AG04449 (cell line): ENCODE results near the gene RAB8B.
"Not testable (repeated sequence)": the region's sequence is repeated elsewhere in the genome, so short reads cannot be mapped to it uniquely, and the experiment has no call there.

Experiments used
- CTCF ChIA-PET: fragments of 350-600 bp; formaldehyde crosslinking; extraction: SDS; loops from one replicate; lab custom pipeline; 2021; ENCODE audit warnings: antibody characterized with exemption; lab: Yijun Ruan, JAX
- POLR2A ChIA-PET: fragments of 400-600, 350-600 bp; formaldehyde crosslinking; extraction: SDS; loops from one replicate; lab custom pipeline; 2020; ENCODE audit warnings: antibody characterized with exemption, inconsistent platforms; lab: Yijun Ruan, JAX
- DNase-seq: peaks from one replicate; pipeline ENCODE4 v3.0.0-alpha.2; 2010; ENCODE audit warnings: low read depth, low spot score
- H3K4me3 ChIP-seq: 2 replicates; pipeline ENCODE4 v1.5.1; 2011; ENCODE audit warnings: low read depth, mild to moderate bottlenecking, control low read depth, low read length
- TF ChIP-seq, protein P1 (sequence below): IDR thresholded peaks from one replicate; pipeline ENCODE4 v1.5.1; 2011; ENCODE audit warnings: mild to moderate bottlenecking, moderate library complexity, low read length, control low read depth, inconsistent platforms; ENCODE audit not compliant: insufficient read depth; ENCODE audit errors: missing control alignments

The RAB8B gene

DNA sequence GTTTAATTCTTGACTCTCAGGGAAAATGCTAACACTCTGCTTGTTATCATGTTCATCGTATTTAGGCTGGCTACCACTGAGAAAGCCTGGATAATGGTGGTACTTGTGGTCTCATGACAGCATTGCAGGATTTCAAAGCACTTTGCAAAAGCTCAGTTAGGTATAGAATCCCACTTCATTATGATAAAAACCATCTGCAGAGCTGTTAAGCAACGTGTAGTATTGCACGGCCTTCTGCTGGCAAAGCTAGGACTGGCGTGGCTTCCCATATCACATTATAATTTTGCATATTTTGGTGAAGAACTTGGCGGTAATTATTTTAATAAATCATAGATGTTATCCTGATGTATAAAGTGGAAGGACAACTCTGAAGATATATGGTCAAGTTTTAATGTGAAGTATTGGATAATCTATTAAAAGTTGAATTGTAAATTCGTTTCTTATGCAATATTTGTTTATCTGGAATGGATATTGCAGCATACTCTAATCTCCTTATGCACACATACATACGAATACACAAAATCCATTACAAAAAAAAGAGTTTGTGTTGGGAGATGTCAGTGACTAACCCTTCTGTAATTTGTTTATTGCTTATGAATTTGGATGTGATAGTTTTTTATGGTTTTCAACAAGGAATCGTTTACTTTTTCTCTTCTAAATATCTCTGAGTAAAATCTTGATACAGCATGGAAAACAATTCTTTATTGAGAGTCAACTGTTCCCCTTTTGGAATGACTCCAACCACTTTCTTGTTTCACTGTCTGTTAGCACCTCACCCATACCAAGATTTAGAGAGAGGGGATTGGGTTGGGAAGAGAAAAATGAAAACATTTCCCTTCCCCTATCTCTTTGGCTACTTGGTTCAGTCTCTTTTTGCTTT, 9.2 kb downstream of the RAB8B start:
- POLR2A ChIA-PET = no interaction called here

DNA sequence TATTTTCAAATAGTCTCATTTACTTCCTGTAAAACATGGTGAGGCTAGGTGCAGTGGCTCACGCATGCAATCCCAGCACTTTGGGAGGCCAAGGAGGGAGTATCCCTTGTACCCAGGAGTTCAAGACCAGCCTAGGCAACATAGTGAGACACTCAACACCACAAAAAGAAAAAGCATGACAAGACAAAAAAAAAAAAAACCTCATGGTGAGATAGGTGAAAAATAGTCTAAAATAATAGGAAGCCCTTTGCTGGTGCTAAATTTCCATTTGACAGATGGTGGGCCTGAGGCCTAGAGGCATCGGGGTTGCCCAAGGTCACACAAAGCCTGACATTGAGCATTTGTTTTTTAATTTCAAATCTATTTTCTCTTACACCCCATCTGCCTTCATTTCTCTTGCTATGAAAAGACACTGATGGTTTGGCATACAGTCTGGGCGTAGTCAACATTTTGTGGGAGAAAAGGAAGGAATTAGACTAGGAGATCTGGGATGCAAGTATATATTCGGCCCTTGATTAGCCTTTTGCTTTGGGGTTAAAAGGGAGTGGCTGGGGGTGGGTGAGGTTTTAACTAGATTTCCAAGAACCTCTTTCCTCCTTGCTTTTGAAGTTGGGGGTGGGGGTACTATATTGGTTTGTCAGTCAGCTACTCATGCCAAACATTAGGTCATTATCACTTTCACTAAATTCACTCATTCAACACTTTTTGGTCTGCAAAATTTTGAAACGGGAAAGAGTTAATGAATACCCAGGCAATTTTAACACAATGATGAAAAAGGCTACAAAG, 11.3 kb downstream of the RAB8B start:
- DNase-seq = no peak
- CTCF ChIA-PET = no interaction called here
- no peak overlapping the region for H3K4me3 ChIP-seq
- TF ChIP-seq, protein P1, sequence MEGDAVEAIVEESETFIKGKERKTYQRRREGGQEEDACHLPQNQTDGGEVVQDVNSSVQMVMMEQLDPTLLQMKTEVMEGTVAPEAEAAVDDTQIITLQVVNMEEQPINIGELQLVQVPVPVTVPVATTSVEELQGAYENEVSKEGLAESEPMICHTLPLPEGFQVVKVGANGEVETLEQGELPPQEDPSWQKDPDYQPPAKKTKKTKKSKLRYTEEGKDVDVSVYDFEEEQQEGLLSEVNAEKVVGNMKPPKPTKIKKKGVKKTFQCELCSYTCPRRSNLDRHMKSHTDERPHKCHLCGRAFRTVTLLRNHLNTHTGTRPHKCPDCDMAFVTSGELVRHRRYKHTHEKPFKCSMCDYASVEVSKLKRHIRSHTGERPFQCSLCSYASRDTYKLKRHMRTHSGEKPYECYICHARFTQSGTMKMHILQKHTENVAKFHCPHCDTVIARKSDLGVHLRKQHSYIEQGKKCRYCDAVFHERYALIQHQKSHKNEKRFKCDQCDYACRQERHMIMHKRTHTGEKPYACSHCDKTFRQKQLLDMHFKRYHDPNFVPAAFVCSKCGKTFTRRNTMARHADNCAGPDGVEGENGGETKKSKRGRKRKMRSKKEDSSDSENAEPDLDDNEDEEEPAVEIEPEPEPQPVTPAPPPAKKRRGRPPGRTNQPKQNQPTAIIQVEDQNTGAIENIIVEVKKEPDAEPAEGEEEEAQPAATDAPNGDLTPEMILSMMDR = no peak
- POLR2A ChIA-PET = no interaction called here

More for the DNA sequence above, 9.2 kb downstream of the RAB8B start:
- TF ChIP-seq, protein P1 = no peak
- no peak overlapping the region for H3K4me3 ChIP-seq
- no peak for DNase-seq
- CTCF ChIA-PET = no interaction called here

DNA sequence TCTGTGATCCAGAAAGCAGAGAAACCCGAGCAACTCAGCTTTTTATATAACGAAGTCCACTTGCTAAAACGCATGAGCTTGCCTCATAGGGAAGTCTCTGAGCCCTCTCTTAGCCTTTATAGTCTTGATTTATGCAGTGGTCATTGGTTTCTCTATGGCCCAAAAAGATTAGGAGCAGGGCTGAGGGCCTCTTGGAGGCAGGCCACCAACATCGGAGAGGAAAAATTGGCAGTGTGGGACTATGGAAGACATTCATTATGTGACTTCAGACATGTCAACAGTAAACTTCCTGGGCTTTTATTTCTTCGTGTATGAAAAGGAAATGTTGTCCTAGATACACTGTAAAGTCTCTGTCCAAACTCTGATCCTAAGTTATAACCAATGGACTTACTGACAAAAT, 13.5 kb downstream of the RAB8B start:
- no peak overlapping the region for H3K4me3 ChIP-seq
- DNase-seq = no peak
- TF ChIP-seq, protein P1 = no peak
- POLR2A ChIA-PET = no interaction called here
- CTCF ChIA-PET = interaction anchor here (0.6 to 0.9 kb wide), 2 partner anchors 8 to 177 kb away, joined by 3 to 4 read pairs; no protein-coding TSS in a partner anchor

DNA sequence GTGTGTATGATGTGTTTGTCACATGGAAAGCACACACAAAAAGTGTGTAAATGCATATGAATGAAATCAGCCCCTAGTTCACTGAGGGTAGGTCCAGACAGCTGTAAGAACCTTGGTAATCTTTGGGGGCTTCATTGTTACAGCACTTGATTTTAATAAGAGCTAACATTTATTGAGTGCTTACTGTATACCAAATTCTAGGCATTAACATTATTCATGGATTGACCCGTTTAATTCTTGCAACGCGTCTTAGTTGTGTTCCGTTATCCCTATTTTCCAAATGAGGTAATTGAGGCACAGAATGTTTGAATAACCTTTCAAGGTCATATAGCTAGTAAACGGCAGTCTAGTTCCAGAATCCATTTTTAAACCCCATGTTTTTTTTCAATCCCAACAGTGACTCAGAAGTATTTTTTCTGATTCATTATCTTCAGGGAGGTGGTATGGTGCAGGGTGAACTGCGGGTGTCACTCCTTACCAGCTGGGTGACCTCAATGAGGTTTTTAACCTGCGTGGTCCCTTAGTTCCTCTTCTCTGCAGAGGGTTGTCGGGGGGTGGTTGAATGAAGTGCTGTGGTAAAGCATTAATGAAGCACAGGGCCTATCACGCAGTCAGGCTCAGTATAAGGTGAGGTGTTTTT, 14.2 kb downstream of the RAB8B start:
- CTCF ChIA-PET = no interaction called here
- DNase-seq = no peak
- TF ChIP-seq, protein P1 = no peak
- H3K4me3 ChIP-seq = no peak overlapping the region
- POLR2A ChIA-PET = interaction anchor here (0.7 kb wide), 1 partner anchor 10 kb away, joined by 3 read pairs; no protein-coding TSS in a partner anchor

DNA sequence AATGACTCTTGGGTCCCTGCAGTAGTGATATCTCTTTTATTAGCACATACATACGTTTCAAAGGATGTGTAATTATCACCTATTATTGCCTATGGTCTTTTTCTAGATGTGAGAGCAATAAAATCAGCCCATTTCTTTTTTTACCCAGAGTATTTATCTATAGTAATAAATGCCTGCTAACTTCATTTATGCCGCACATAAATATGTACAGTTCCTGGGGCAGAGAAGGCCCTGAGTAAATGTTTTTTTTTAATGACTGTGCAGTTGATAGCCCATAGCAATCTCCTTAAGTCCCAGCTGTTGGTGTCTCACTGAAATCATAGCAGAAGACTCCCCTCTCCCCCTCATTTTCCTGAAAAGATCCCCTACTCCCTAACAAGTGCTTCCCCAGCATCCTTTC, 16.7 kb downstream of the RAB8B start:
- ChIA-PET CTCF (interaction anchor here (1.1 kb wide), 1 partner anchor 10 kb away, joined by 3 read pairs; no protein-coding TSS in a partner anchor), POLR2A (no interaction called here)
- H3K4me3 ChIP-seq = no peak overlapping the region
- no peak for DNase-seq
- TF ChIP-seq, protein P1 = no peak

DNA sequence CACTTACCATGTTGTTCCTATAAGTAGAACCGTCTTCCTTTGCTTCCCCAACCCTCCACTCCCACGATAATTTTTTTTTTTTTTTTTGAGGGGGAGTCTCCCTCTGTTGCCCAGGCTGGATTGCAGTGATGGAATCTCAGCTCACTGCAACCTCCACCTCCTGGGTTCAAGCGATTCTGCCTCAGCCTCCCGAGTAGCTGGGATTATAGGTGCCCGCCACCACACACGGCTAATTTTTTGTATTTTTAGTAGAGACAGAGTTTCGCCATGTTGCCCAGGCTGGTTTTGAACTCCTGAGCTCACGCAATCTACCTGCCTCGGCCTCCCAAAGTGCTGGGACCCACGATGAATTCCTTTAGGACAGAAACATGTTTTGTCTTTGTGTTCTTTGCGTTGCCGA, 19.4 kb downstream of the RAB8B start:
- CTCF ChIA-PET, H3K4me3 ChIP-seq, POLR2A ChIA-PET, DNase-seq: not testable (repeated sequence)
